ENCODE results near the gene MARCHF9.

- TF ChIP-seq, protein P1, sequence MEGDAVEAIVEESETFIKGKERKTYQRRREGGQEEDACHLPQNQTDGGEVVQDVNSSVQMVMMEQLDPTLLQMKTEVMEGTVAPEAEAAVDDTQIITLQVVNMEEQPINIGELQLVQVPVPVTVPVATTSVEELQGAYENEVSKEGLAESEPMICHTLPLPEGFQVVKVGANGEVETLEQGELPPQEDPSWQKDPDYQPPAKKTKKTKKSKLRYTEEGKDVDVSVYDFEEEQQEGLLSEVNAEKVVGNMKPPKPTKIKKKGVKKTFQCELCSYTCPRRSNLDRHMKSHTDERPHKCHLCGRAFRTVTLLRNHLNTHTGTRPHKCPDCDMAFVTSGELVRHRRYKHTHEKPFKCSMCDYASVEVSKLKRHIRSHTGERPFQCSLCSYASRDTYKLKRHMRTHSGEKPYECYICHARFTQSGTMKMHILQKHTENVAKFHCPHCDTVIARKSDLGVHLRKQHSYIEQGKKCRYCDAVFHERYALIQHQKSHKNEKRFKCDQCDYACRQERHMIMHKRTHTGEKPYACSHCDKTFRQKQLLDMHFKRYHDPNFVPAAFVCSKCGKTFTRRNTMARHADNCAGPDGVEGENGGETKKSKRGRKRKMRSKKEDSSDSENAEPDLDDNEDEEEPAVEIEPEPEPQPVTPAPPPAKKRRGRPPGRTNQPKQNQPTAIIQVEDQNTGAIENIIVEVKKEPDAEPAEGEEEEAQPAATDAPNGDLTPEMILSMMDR (IDR thresholded peaks at IDR 0.05) = peak; percentile 27 to 57 (median 49)
- no peak for TF ChIP-seq POLR2A (IDR thresholded peaks at IDR 0.05)
Measured at GRCh38 chr12:57756406-57757341, 1.8 kb downstream of the MARCHF9 start.

Data from right lobe of liver (tissue), 4 donors.